H9 (cell line): ENCODE measurements around the gene NLRP12. TPM values are rescaled to one million over a fixed set of nuclear protein-coding genes. Genes with fewer than 3 reads are reported as not detected.

Experiments
- DNase-seq: peaks from one replicate; pipeline ENCODE4 v3.0.0-alpha.2; 2017
- H2AFZ ChIP-seq: one replicate; pipeline ENCODE4 v1.6.1; 2013; ENCODE audit warnings: mild to moderate bottlenecking, low read length, control low read depth, moderate library complexity
- H2AK5ac ChIP-seq: 2 replicates; pipeline ENCODE4 v1.6.1; 2013; ENCODE audit warnings: low read length, control low read depth, mixed read lengths; ENCODE audit not compliant: insufficient read length
- H2BK120ac ChIP-seq: one replicate; pipeline ENCODE4 v1.6.1; 2013; ENCODE audit warnings: low read depth, mild to moderate bottlenecking, low read length, control low read depth, inconsistent platforms; ENCODE audit not compliant: poor library complexity, severe bottlenecking
- H2BK12ac ChIP-seq: 2 replicates; pipeline ENCODE4 v1.6.1; 2013; ENCODE audit warnings: low read length, control low read depth, mixed read lengths, low read depth; ENCODE audit not compliant: insufficient read length
- H2BK15ac ChIP-seq: 2 replicates; pipeline ENCODE4 v1.6.1; 2013; ENCODE audit warnings: low read depth, low read length, control low read depth
- H2BK20ac ChIP-seq: one replicate; pipeline ENCODE4 v1.6.1; 2013; ENCODE audit warnings: low read depth, mild to moderate bottlenecking, low read length, control low read depth, inconsistent platforms; ENCODE audit not compliant: poor library complexity, severe bottlenecking
- H2BK5ac ChIP-seq: 2 replicates; pipeline ENCODE4 v1.6.1; 2013; ENCODE audit warnings: low read length, control low read depth, mixed read lengths; ENCODE audit not compliant: insufficient read length
- H3K14ac ChIP-seq: 2 replicates; pipeline ENCODE4 v1.6.1; 2013; ENCODE audit warnings: low read length, control low read depth; ENCODE audit not compliant: insufficient read depth
- H3K18ac ChIP-seq: 2 replicates; pipeline ENCODE4 v1.6.1; 2013; ENCODE audit warnings: low read depth, mild to moderate bottlenecking, mixed read lengths, low read length, control low read depth; ENCODE audit not compliant: insufficient read length
- H3K23ac ChIP-seq: 2 replicates; pipeline ENCODE4 v1.6.1; 2013; ENCODE audit warnings: low read length, control low read depth, mixed read lengths, low read depth; ENCODE audit not compliant: insufficient read length
- H3K23me2 ChIP-seq: 2 replicates; pipeline ENCODE4 v1.6.1; 2013; ENCODE audit warnings: low read depth, mild to moderate bottlenecking, mixed read lengths, low read length, control low read depth; ENCODE audit not compliant: insufficient read length, poor library complexity, severe bottlenecking
- H3K27ac ChIP-seq: 2 replicates; pipeline ENCODE4 v1.5.1; 2013; ENCODE audit warnings: low read length, control low read depth, mixed read lengths, low read depth; ENCODE audit not compliant: insufficient read length
- H3K27me3 ChIP-seq: 2 replicates; pipeline ENCODE4 v1.6.1; 2013; ENCODE audit warnings: low read length, control low read depth, inconsistent platforms; ENCODE audit not compliant: insufficient read depth
- H3K4ac ChIP-seq: 2 replicates; pipeline ENCODE4 v1.6.1; 2013; ENCODE audit warnings: low read depth, mild to moderate bottlenecking, control low read depth, inconsistent platforms, low read length, moderate library complexity
- H3K4me1 ChIP-seq: 2 replicates; pipeline ENCODE4 v1.6.1; 2013; ENCODE audit warnings: low read length, control low read depth, inconsistent platforms; ENCODE audit not compliant: insufficient read depth
- H3K4me2 ChIP-seq: 2 replicates; pipeline ENCODE4 v1.6.1; 2013; ENCODE audit warnings: low read length, control low read depth, mixed read lengths; ENCODE audit not compliant: insufficient read length, insufficient read depth
- H3K56ac ChIP-seq: 2 replicates; pipeline ENCODE4 v1.6.1; 2013; ENCODE audit warnings: low read depth, mild to moderate bottlenecking, mixed read lengths, low read length, control low read depth; ENCODE audit not compliant: insufficient read length
- H3K79me1 ChIP-seq: 2 replicates; pipeline ENCODE4 v1.6.1; 2013; ENCODE audit warnings: low read depth, mild to moderate bottlenecking, moderate library complexity, low read length, control low read depth, inconsistent platforms; ENCODE audit not compliant: insufficient read depth, poor library complexity, severe bottlenecking
- H3K79me2 ChIP-seq: 2 replicates; pipeline ENCODE4 v1.6.1; 2013; ENCODE audit warnings: low read length, control low read depth, inconsistent platforms; ENCODE audit not compliant: insufficient read depth
- H3K9ac ChIP-seq: 2 replicates; pipeline ENCODE4 v1.6.1; 2013; ENCODE audit warnings: low read length, control low read depth, mixed read lengths; ENCODE audit not compliant: insufficient read length; ENCODE audit errors: extremely low read depth
- H3K9me3 ChIP-seq: one replicate; pipeline ENCODE4 v1.6.1; 2013; ENCODE audit warnings: low read depth, low read length, inconsistent platforms; ENCODE audit not compliant: control insufficient read depth
- H3T11ph ChIP-seq: one replicate; pipeline ENCODE4 v1.6.1; 2013; ENCODE audit warnings: mild to moderate bottlenecking, low read length, control low read depth, inconsistent platforms
- H4K20me1 ChIP-seq: one replicate; pipeline ENCODE4 v1.6.1; 2013; ENCODE audit not compliant: control insufficient read depth, insufficient read length, insufficient read depth
- H4K5ac ChIP-seq: 2 replicates; pipeline ENCODE4 v1.6.1; 2013; ENCODE audit warnings: low read depth, mild to moderate bottlenecking, mixed read lengths, low read length, control low read depth; ENCODE audit not compliant: insufficient read length
- H4K8ac ChIP-seq: replicated peaks from 2 replicates; pipeline ENCODE4 v1.6.1; 2013; ENCODE audit warnings: low read length, control low read depth, mixed read lengths, low read depth; ENCODE audit not compliant: insufficient read length
- H4K91ac ChIP-seq: 2 replicates; pipeline ENCODE4 v1.6.1; 2013; ENCODE audit warnings: low read depth, mild to moderate bottlenecking, moderate library complexity, mixed read lengths, low read length, control low read depth; ENCODE audit not compliant: insufficient read length
- H3K27ac Mint-ChIP-seq, 3 experiments: 2 replicates in 2 of 3; 3 replicates in 1 of 3; pipeline ENCODE4 v1.8.0; 2020 to 2021; ENCODE audit warnings: mixed read lengths in 3 of 3, mild to moderate bottlenecking in 1 of 3, moderate library complexity in 1 of 3
- H3K27me3 Mint-ChIP-seq: 2 replicates; pipeline ENCODE4 v1.8.0; 2021; ENCODE audit warnings: low read depth, mild to moderate bottlenecking, moderate library complexity, mixed read lengths
- H3K36me3 Mint-ChIP-seq, 3 experiments: 2 replicates in 2 of 3; 3 replicates in 1 of 3; pipeline ENCODE4 v1.8.0; 2020 to 2021; ENCODE audit warnings: low read depth in 3 of 3, mixed read lengths in 3 of 3; ENCODE audit not compliant: insufficient read depth in 1 of 3
- H3K4me1 Mint-ChIP-seq, 2 experiments: 2 replicates each; pipeline ENCODE4 v1.8.0; 2020; ENCODE audit warnings: mixed read lengths in 2 of 2
- H3K4me3 Mint-ChIP-seq, 2 experiments: 2 replicates in 1 of 2; 3 replicates in 1 of 2; pipeline ENCODE4 v1.8.0; 2020 to 2021; ENCODE audit warnings: mild to moderate bottlenecking in 2 of 2, mixed read lengths in 2 of 2, moderate library complexity in 1 of 2
- H3K9me3 Mint-ChIP-seq, 2 experiments: 2 replicates in 1 of 2; 3 replicates in 1 of 2; pipeline ENCODE4 v1.8.0; 2020; ENCODE audit warnings: mild to moderate bottlenecking in 2 of 2, mixed read lengths in 2 of 2, moderate library complexity in 1 of 2
- CTCF ChIP-seq: fragments of 200-600 bp; sonication (generic); conservative IDR thresholded peaks from 3 replicates; pipeline ENCODE4 v1.8.0; 2021; ENCODE audit warnings: antibody characterized with exemption, mild to moderate bottlenecking
- WGBS: extraction: QIAGEN DNeasy Blood & Tissue Kit; methylation state at CpG from one replicate; pipeline ENCODE4 v1.1.7; 2013; ENCODE audit warnings: missing lambda C conversion rate, low lambda C conversion rate, mixed read lengths; ENCODE audit not compliant: insufficient read length; ENCODE audit errors: extremely low coverage; 5-methylcytosine and 5-hydroxymethylcytosine counted together
- long read RNA-seq: library from polyadenylated mRNA; unstranded; transcript quantifications from one replicate; pipeline ENCODE4 v2.0.0, GENCODE V29; 2020
- total RNA-seq: library from RNA; stranded (reverse); gene quantifications from 2 replicates; pipeline ENCODE4 v1.2.1, GENCODE V29; 2021

The NLRP12 gene, protein sequence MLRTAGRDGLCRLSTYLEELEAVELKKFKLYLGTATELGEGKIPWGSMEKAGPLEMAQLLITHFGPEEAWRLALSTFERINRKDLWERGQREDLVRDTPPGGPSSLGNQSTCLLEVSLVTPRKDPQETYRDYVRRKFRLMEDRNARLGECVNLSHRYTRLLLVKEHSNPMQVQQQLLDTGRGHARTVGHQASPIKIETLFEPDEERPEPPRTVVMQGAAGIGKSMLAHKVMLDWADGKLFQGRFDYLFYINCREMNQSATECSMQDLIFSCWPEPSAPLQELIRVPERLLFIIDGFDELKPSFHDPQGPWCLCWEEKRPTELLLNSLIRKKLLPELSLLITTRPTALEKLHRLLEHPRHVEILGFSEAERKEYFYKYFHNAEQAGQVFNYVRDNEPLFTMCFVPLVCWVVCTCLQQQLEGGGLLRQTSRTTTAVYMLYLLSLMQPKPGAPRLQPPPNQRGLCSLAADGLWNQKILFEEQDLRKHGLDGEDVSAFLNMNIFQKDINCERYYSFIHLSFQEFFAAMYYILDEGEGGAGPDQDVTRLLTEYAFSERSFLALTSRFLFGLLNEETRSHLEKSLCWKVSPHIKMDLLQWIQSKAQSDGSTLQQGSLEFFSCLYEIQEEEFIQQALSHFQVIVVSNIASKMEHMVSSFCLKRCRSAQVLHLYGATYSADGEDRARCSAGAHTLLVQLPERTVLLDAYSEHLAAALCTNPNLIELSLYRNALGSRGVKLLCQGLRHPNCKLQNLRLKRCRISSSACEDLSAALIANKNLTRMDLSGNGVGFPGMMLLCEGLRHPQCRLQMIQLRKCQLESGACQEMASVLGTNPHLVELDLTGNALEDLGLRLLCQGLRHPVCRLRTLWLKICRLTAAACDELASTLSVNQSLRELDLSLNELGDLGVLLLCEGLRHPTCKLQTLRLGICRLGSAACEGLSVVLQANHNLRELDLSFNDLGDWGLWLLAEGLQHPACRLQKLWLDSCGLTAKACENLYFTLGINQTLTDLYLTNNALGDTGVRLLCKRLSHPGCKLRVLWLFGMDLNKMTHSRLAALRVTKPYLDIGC
- 3.6 and 4.0 TPM in 2 replicates for total RNA-seq
- long read RNA-seq, partial matches to known transcripts, result 4 of 36 reads
- long read RNA-seq, other reads (novel, unspliced or antisense), result 32 of 36 reads

DNA sequence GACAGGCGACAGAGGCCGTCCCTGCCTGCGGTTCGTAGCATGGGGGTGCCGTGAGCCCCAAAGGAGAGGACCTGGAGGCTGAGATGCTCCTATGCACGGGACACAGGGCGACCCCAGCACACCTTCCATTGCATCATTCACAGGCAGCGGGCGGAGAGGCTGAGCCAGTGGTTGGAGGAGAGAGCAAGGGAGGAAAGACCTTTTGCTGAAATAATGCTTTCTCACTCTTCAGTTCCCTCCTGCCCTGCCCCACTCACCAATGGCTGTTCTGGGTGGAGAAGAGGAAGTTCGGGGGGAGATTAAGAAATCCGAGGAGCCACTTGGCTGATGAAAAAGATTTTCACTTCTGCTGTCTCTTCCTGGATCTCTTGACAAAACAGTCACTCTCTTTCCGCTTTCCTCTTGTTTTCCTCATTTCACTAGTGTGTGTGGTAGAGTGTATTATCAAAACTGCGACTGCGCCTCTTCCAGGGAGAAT, at the start of gene NLRP12:
Gene NLRP12 (minus strand): TSS at position 181 of the 478 bp plus-strand sequence. CDS start 140 bp downstream, at position 41.
- Histone ChIP-seq H3K9ac (no peak within 1 kb of the TSS), H4K5ac (no peak within 1 kb of the TSS), H4K8ac (peak within 1 kb of the TSS; percentile 74), H4K20me1 (no peaks in the 10 kb centered on the region), H2AK5ac (no peak within 1 kb of the TSS), H2BK15ac (no peak within 1 kb of the TSS), H3K14ac (peak within 1 kb of the TSS; percentile 76; the same call in 1 of the 2 replicates), H3K23ac (no peak within 1 kb of the TSS), H3K9me3 (no peaks in the 10 kb centered on the region), H3K79me1 (no peaks in the 10 kb centered on the region), H3K27me3 (no peaks in the 10 kb centered on the region), H3K18ac (peak within 1 kb of the TSS; percentile 73), H4K91ac (no peak within 1 kb of the TSS), H3T11ph (no peak within 1 kb of the TSS), H2BK5ac (no peak within 1 kb of the TSS), H3K4me2 (no peak within 1 kb of the TSS), H3K4me1 (no peaks in the 10 kb centered on the region), H2AFZ (no peak within 1 kb of the TSS), H3K4ac (no peak within 1 kb of the TSS), H3K56ac (no peak within 1 kb of the TSS), H3K27ac (no peak within 1 kb of the TSS), H3K79me2 (no peaks in the 10 kb centered on the region), H2BK20ac (no peak within 1 kb of the TSS), H3K23me2 (no peaks in the 10 kb centered on the region), H2BK12ac (peak within 1 kb of the TSS; percentile 85), H2BK120ac (no peak within 1 kb of the TSS)
- H3K27me3 Mint-ChIP-seq, result no peaks in the 10 kb centered on the region; the same call in 1 of the 2 replicates
- H3K9me3 Mint-ChIP-seq, result no peaks in the 10 kb centered on the region; a peak in 1 of 5 replicates
- WGBS, result no CpG with 5 or more reads among the region's 14 CpGs
- peaks cover 10 to 11% of the 10 kb centered on the region in 2 experiments for H3K4me1 Mint-ChIP-seq
- no peak within 1 kb of the TSS for H3K4me3 Mint-ChIP-seq
- peaks cover 0 to 3% (median 0%) of the 10 kb centered on the region in 3 experiments; a peak in 2 of 7 replicates for H3K36me3 Mint-ChIP-seq
- no peak for DNase-seq
- peak within 1 kb of the TSS; percentile 9 to 90 (median 64); a peak in 6 of 7 replicates for H3K27ac Mint-ChIP-seq
- no peak for TF ChIP-seq CTCF
